Measurements from ENCODE around the gene KAT8.

Gene KAT8

DNA sequence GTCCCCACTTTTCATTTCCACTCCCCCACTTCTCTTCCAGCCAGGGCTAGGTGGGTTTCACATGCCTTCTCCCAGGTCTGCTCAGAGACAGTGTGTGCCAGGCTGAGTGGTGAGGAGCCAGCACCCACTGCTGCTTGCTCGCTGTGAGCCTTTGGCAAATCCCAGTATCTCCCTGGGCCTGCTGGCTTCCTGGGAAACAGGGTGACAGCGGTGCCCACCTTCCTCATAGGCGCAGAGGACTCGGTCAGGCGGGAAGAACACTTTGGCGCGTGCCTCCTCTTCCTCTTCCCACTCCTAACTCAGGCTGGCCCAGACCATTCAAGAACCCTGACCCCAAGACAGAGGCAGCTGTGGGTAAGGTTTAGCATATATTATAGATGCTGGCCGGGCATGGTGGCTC, 28.3 kb upstream of the KAT8 start:
- peaks cover 5% of the 10 kb centered on the region for H3K79me1 ChIP-seq (ENCODE audit: low read depth, low read length)
- H2BK15ac ChIP-seq (ENCODE audit: low read length) = no peak overlapping the region
- no peak overlapping the region for H3K27ac ChIP-seq (replicated peaks; ENCODE audit: low read length)
- no peak for DNase-seq (ENCODE audit: low spot score)
- no peak overlapping the region for H2BK5ac ChIP-seq (ENCODE audit: low read length)
- no peak overlapping the region for H3K18ac ChIP-seq (ENCODE audit: low read length)
- H3K4ac ChIP-seq (ENCODE audit: low read length) = peak overlapping the region; percentile 53
- no peak overlapping the region for H3K23ac ChIP-seq (ENCODE audit: low read depth, low read length, poor library complexity)
- H3K4me2 ChIP-seq (ENCODE audit: insufficient read depth, low read length, poor library complexity, severe bottlenecking) = no peak overlapping the region
- no CpG with 5 or more reads among the region's 8 CpGs for WGBS, 2 donors (ENCODE audit: extremely low coverage in 2 of 2, insufficient read length in 2 of 2, insufficient replicate concordance in 1 of 2)
- no peaks in the 10 kb centered on the region for H3K27me3 ChIP-seq (ENCODE audit: control insufficient read depth in 3 of 3, insufficient read depth in 3 of 3, low read depth in 1 of 3, low read length in 3 of 3)
- H3K4me1 ChIP-seq (ENCODE audit: control insufficient read depth in 2 of 2, insufficient read depth in 1 of 2, low read depth in 1 of 2, low read length in 2 of 2) = peaks cover 0 to 6% of the 10 kb centered on the region in 2 donors
- no peak overlapping the region for H3K14ac ChIP-seq (ENCODE audit: low read length)
- H3K9ac ChIP-seq (ENCODE audit: low read depth, low read length, poor library complexity) = no peak overlapping the region
- H3K9me3 ChIP-seq (replicated peaks in 1 of 2; ENCODE audit: control insufficient read depth in 2 of 2, insufficient read depth in 1 of 2, low read depth in 1 of 2, low read length in 2 of 2) = peaks cover 0 to 2% of the 10 kb centered on the region in 2 donors
- no peak overlapping the region for H2AFZ ChIP-seq (ENCODE audit: low read length)
- peaks cover 19 to 36% of the 10 kb centered on the region in 2 donors for H3K36me3 ChIP-seq (replicated peaks in 1 of 2; ENCODE audit: control insufficient read depth in 2 of 2, insufficient read depth in 2 of 2, low read length in 2 of 2)
- no peak overlapping the region for H4K91ac ChIP-seq (ENCODE audit: low read depth, low read length, poor library complexity)
- H3K4me3 ChIP-seq (ENCODE audit: low read length in 2 of 2) = no peak overlapping the region
- no peak overlapping the region for H2BK120ac ChIP-seq (ENCODE audit: low read depth, low read length)
- H2AK5ac ChIP-seq (ENCODE audit: low read depth, low read length) = no peak overlapping the region
- H4K8ac ChIP-seq (ENCODE audit: low read depth, low read length) = peak overlapping the region; percentile 43
- H2BK12ac ChIP-seq (ENCODE audit: low read length) = no peak overlapping the region

DNA sequence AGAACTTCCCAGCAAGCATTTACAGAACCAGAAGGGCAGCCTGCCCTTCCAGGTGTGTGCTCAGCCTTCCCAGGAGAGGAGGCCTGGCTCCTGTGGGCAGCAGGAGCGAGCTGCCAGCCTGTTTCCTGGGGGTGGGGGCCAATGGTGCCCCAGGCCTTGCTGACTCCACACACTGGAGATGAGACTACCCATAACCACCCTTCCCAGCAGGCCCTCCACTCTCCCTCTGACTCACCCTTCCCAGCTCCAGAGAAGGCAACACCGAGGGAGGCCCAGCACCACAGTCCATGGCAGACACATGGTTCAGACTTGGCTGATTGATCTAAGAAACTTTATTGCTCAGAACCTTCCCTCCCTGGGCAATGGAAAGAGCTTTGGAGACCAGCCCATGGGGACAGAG, 26.9 kb upstream of the KAT8 start:
- no peak overlapping the region for H3K18ac ChIP-seq (ENCODE audit: low read length)
- no peak overlapping the region for H3K4me3 ChIP-seq (ENCODE audit: low read length in 2 of 2)
- H3K9ac ChIP-seq (ENCODE audit: low read depth, low read length, poor library complexity) = no peak overlapping the region
- no peak overlapping the region for H2BK120ac ChIP-seq (ENCODE audit: low read depth, low read length)
- no peak overlapping the region for H4K8ac ChIP-seq (ENCODE audit: low read depth, low read length)
- H3K9me3 ChIP-seq (replicated peaks in 1 of 2; ENCODE audit: control insufficient read depth in 2 of 2, insufficient read depth in 1 of 2, low read depth in 1 of 2, low read length in 2 of 2) = peaks cover 0 to 6% of the 10 kb centered on the region in 2 donors
- no peaks in the 10 kb centered on the region for H3K27me3 ChIP-seq (ENCODE audit: control insufficient read depth in 3 of 3, insufficient read depth in 3 of 3, low read depth in 1 of 3, low read length in 3 of 3)
- H3K14ac ChIP-seq (ENCODE audit: low read length) = no peak overlapping the region
- DNase-seq (ENCODE audit: low spot score) = no peak
- H3K4me2 ChIP-seq (ENCODE audit: insufficient read depth, low read length, poor library complexity, severe bottlenecking) = no peak overlapping the region
- no peak overlapping the region for H3K23ac ChIP-seq (ENCODE audit: low read depth, low read length, poor library complexity)
- peaks cover 5% of the 10 kb centered on the region for H3K79me1 ChIP-seq (ENCODE audit: low read depth, low read length)
- no peak overlapping the region for H3K27ac ChIP-seq (replicated peaks; ENCODE audit: low read length)
- H3K4me1 ChIP-seq (ENCODE audit: control insufficient read depth in 2 of 2, insufficient read depth in 1 of 2, low read depth in 1 of 2, low read length in 2 of 2) = peaks cover 0 to 6% of the 10 kb centered on the region in 2 donors
- H2BK15ac ChIP-seq (ENCODE audit: low read length) = no peak overlapping the region
- H3K36me3 ChIP-seq (replicated peaks in 1 of 2; ENCODE audit: control insufficient read depth in 2 of 2, insufficient read depth in 2 of 2, low read length in 2 of 2) = peaks cover 17 to 24% of the 10 kb centered on the region in 2 donors
- H2BK5ac ChIP-seq (ENCODE audit: low read length) = no peak overlapping the region
- H3K4ac ChIP-seq (ENCODE audit: low read length) = no peak overlapping the region
- no peak overlapping the region for H2BK12ac ChIP-seq (ENCODE audit: low read length)
- no peak overlapping the region for H2AK5ac ChIP-seq (ENCODE audit: low read depth, low read length)
- no CpG with 5 or more reads among the region's 2 CpGs for WGBS, 2 donors (ENCODE audit: extremely low coverage in 2 of 2, insufficient read length in 2 of 2, insufficient replicate concordance in 1 of 2)
- H2AFZ ChIP-seq (ENCODE audit: low read length) = no peak overlapping the region
- H4K91ac ChIP-seq (ENCODE audit: low read depth, low read length, poor library complexity) = no peak overlapping the region

DNA sequence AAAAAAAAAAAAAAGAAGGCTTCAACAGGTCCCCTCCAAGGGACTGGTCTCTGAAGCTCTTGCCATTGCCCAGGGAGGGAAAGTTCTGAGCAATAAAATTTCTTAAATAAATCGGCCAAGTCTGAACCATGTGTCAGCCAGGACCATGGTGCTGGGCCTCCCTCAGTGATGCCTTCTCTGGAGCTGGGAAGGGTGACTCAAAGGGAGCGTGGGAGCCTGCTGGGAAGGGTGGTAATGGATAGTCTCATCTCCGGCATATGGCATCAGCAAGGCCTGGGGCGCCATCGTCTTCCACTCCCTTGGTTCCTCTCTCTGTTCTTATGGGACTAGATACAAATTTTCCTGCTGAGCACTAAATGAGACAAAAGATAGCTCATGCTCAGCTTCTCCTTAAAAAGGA, 25.1 kb upstream of the KAT8 start:
- Histone ChIP-seq H3K27ac (replicated peaks; ENCODE audit: low read length) (no peak overlapping the region), H2BK12ac (ENCODE audit: low read length) (no peak overlapping the region)
- WGBS, 2 donors (ENCODE audit: extremely low coverage in 2 of 2, insufficient read length in 2 of 2, insufficient replicate concordance in 1 of 2) = no CpG with 5 or more reads among the region's 5 CpGs

DNA sequence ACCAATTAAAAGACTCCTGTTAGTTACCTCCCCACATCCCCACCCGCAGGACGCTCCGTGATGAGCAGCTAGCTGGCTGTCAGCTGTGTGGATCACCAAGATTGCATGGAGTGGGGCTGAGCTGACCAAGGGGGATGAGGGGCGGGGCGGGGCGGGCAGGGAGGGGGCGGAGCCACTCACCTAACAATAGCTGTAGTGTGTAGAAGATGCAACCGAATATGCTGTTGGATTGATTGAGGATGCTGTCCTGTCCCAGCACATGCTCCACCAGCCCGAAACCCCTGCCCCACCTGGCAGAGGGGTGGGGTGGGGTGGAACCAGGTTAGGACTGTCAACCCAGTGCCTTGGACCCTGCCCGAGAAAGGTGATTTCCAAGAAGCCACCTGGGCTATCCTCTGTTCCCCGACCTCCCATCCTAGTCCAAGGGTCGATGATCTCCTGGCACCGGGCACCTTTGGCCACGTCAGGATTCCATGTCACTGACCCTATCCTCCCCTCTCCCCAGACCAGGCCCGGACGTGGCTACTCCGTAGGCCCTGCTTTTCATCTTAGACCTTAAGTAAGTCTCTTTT, 24.2 kb upstream of the KAT8 start:
- Histone ChIP-seq H3K27me3 (ENCODE audit: control insufficient read depth in 3 of 3, insufficient read depth in 3 of 3, low read depth in 1 of 3, low read length in 3 of 3) (no peaks in the 10 kb centered on the region), H3K18ac (ENCODE audit: low read length) (no peak overlapping the region), H3K4ac (ENCODE audit: low read length) (no peak overlapping the region), H3K9me3 (replicated peaks in 1 of 2; ENCODE audit: control insufficient read depth in 2 of 2, insufficient read depth in 1 of 2, low read depth in 1 of 2, low read length in 2 of 2) (peaks cover 0 to 6% of the 10 kb centered on the region in 2 donors), H3K4me2 (ENCODE audit: insufficient read depth, low read length, poor library complexity, severe bottlenecking) (peak overlapping the region; percentile 43), H2BK15ac (ENCODE audit: low read length) (no peak overlapping the region), H3K9ac (ENCODE audit: low read depth, low read length, poor library complexity) (no peak overlapping the region), H3K4me3 (ENCODE audit: low read length in 2 of 2) (peak overlapping the region in 1 of 2 donors; percentile 78), H2BK12ac (ENCODE audit: low read length) (no peak overlapping the region), H3K23ac (ENCODE audit: low read depth, low read length, poor library complexity) (no peak overlapping the region), H2AFZ (ENCODE audit: low read length) (no peak overlapping the region), H3K14ac (ENCODE audit: low read length) (no peak overlapping the region), H2BK120ac (ENCODE audit: low read depth, low read length) (no peak overlapping the region), H3K36me3 (replicated peaks in 1 of 2; ENCODE audit: control insufficient read depth in 2 of 2, insufficient read depth in 2 of 2, low read length in 2 of 2) (peaks cover 17 to 24% of the 10 kb centered on the region in 2 donors), H2BK5ac (ENCODE audit: low read length) (peak overlapping the region; percentile 75), H4K91ac (ENCODE audit: low read depth, low read length, poor library complexity) (no peak overlapping the region), H2AK5ac (ENCODE audit: low read depth, low read length) (no peak overlapping the region), H3K27ac (replicated peaks; ENCODE audit: low read length) (no peak overlapping the region), H4K8ac (ENCODE audit: low read depth, low read length) (no peak overlapping the region), H3K79me1 (ENCODE audit: low read depth, low read length) (peaks cover 5% of the 10 kb centered on the region), H3K4me1 (ENCODE audit: control insufficient read depth in 2 of 2, insufficient read depth in 1 of 2, low read depth in 1 of 2, low read length in 2 of 2) (peaks cover 0 to 6% of the 10 kb centered on the region in 2 donors)
- peak; percentile 33 for DNase-seq (ENCODE audit: low spot score)
- no CpG with 5 or more reads among the region's 17 CpGs for WGBS, 2 donors (ENCODE audit: extremely low coverage in 2 of 2, insufficient read length in 2 of 2, insufficient replicate concordance in 1 of 2)

More for the DNA sequence above, 25.1 kb upstream of the KAT8 start:
- peaks cover 5% of the 10 kb centered on the region for H3K79me1 ChIP-seq (ENCODE audit: low read depth, low read length)
- no peak overlapping the region for H2AFZ ChIP-seq (ENCODE audit: low read length)
- peaks cover 17 to 24% of the 10 kb centered on the region in 2 donors for H3K36me3 ChIP-seq (replicated peaks in 1 of 2; ENCODE audit: control insufficient read depth in 2 of 2, insufficient read depth in 2 of 2, low read length in 2 of 2)
- H3K4ac ChIP-seq (ENCODE audit: low read length) = no peak overlapping the region
- no peak overlapping the region for H3K4me2 ChIP-seq (ENCODE audit: insufficient read depth, low read length, poor library complexity, severe bottlenecking)
- H3K23ac ChIP-seq (ENCODE audit: low read depth, low read length, poor library complexity) = no peak overlapping the region
- H2BK15ac ChIP-seq (ENCODE audit: low read length) = no peak overlapping the region
- no peak overlapping the region for H3K9ac ChIP-seq (ENCODE audit: low read depth, low read length, poor library complexity)
- DNase-seq (ENCODE audit: low spot score) = no peak
- H3K14ac ChIP-seq (ENCODE audit: low read length) = no peak overlapping the region
- no peaks in the 10 kb centered on the region for H3K27me3 ChIP-seq (ENCODE audit: control insufficient read depth in 3 of 3, insufficient read depth in 3 of 3, low read depth in 1 of 3, low read length in 3 of 3)
- H4K8ac ChIP-seq (ENCODE audit: low read depth, low read length) = no peak overlapping the region
- no peak overlapping the region for H2AK5ac ChIP-seq (ENCODE audit: low read depth, low read length)
- no peak overlapping the region for H4K91ac ChIP-seq (ENCODE audit: low read depth, low read length, poor library complexity)
- no peak overlapping the region for H2BK120ac ChIP-seq (ENCODE audit: low read depth, low read length)
- no peak overlapping the region for H3K4me3 ChIP-seq (ENCODE audit: low read length in 2 of 2)
- no peak overlapping the region for H3K18ac ChIP-seq (ENCODE audit: low read length)
- peaks cover 0 to 6% of the 10 kb centered on the region in 2 donors for H3K9me3 ChIP-seq (replicated peaks in 1 of 2; ENCODE audit: control insufficient read depth in 2 of 2, insufficient read depth in 1 of 2, low read depth in 1 of 2, low read length in 2 of 2)
- peaks cover 0 to 6% of the 10 kb centered on the region in 2 donors for H3K4me1 ChIP-seq (ENCODE audit: control insufficient read depth in 2 of 2, insufficient read depth in 1 of 2, low read depth in 1 of 2, low read length in 2 of 2)
- peak overlapping the region; percentile 75 for H2BK5ac ChIP-seq (ENCODE audit: low read length)

All from neuronal stem cell (in vitro differentiated cells).